H1 (cell line): ENCODE data around the gene TBC1D20. TPM values are rescaled to one million over a fixed set of nuclear protein-coding genes. Genes with fewer than 3 reads are reported as not detected.

ENCODE experiments used
- CTCF ChIA-PET: fragments of 300-600 bp; sonication (Branson Sonifier 250); formaldehyde crosslinking; loops from one replicate; lab custom pipeline; 2021; ENCODE audit not compliant: partially characterized antibody; lab: Charles Lee
- POLR2A ChIA-PET: fragments of 300-600 bp; sonication (Branson Sonifier 250); formaldehyde crosslinking; loops from one replicate; lab custom pipeline; 2021; ENCODE audit warnings: inconsistent platforms; ENCODE audit not compliant: partially characterized antibody; lab: Charles Lee
- DNase-seq, 2 experiments: peaks; one replicate each; pipeline versions ENCODE4 v3.0.0 to v3.0.0-alpha.2; 2010 to 2022; ENCODE audit warnings: low spot score in 2 of 2, low read depth in 1 of 2, mixed read lengths in 1 of 2
- FAIRE-seq: peaks from 2 replicates; lab custom pipeline; 2011; peaks lifted over from hg19 to GRCh38; lab: Jason Lieb, UNC
- H2AFZ ChIP-seq: 2 replicates; pipeline ENCODE4 v1.8.1; 2012; ENCODE audit warnings: low read length, inconsistent platforms
- H2AK5ac ChIP-seq: 2 replicates; pipeline ENCODE4 v1.6.1; 2013; ENCODE audit warnings: low read depth, low read length
- H2BK120ac ChIP-seq: replicated peaks from 2 replicates; pipeline ENCODE3; 2013; ENCODE audit warnings: low read depth, low read length, inconsistent platforms
- H2BK12ac ChIP-seq: 2 replicates; pipeline ENCODE4 v1.6.1; 2013; ENCODE audit warnings: low read depth, low read length
- H2BK15ac ChIP-seq: 2 replicates; pipeline ENCODE4 v1.6.1; 2013; ENCODE audit warnings: low read length
- H2BK20ac ChIP-seq: 2 replicates; pipeline ENCODE4 v1.6.1; 2013; ENCODE audit warnings: low read length
- H2BK5ac ChIP-seq: 2 replicates; pipeline ENCODE4 v1.6.1; 2013; ENCODE audit warnings: low read depth, low read length
- H3K14ac ChIP-seq: 2 replicates; pipeline ENCODE4 v1.6.1; 2013; ENCODE audit warnings: inconsistent platforms; ENCODE audit not compliant: insufficient read length
- H3K18ac ChIP-seq: 2 replicates; pipeline ENCODE4 v1.6.1; 2013; ENCODE audit warnings: low read length; ENCODE audit errors: extremely low read depth
- H3K23ac ChIP-seq: 2 replicates; pipeline ENCODE4 v1.6.1; 2013; ENCODE audit warnings: inconsistent platforms; ENCODE audit not compliant: insufficient read length
- H3K23me2 ChIP-seq: 2 replicates; pipeline ENCODE4 v1.6.1; 2013; ENCODE audit warnings: low read depth, low read length
- H3K27ac ChIP-seq: 2 replicates; pipeline ENCODE4 v1.6.1; 2011; ENCODE audit warnings: low read depth, low read length, inconsistent platforms
- H3K27me3 ChIP-seq, 4 experiments: replicated peaks in 1 of 4; 1 replicate in 1 of 4; 2 replicates in 3 of 4; pipeline versions ENCODE4 v1.6.1 to v1.8.1; 2011 to 2013; ENCODE audit warnings: low read length in 3 of 4, mild to moderate bottlenecking in 3 of 4, inconsistent platforms in 2 of 4, mixed read lengths in 2 of 4, moderate library complexity in 1 of 4; ENCODE audit not compliant: control insufficient read depth in 3 of 4, insufficient read depth in 3 of 4; ENCODE audit errors: extremely low read depth in 1 of 4
- H3K36me3 ChIP-seq, 4 experiments: 2 replicates each; pipeline versions ENCODE4 v1.6.1 to v1.8.1; 2011 to 2013; ENCODE audit warnings: mild to moderate bottlenecking in 4 of 4, low read length in 3 of 4, moderate library complexity in 2 of 4, control low read depth in 1 of 4, inconsistent platforms in 1 of 4; ENCODE audit not compliant: insufficient read depth in 4 of 4, control insufficient read depth in 2 of 4
- H3K4ac ChIP-seq: replicated peaks from 2 replicates; pipeline ENCODE3; 2013; ENCODE audit warnings: low read length, low read depth, mixed read lengths, inconsistent platforms; ENCODE audit not compliant: insufficient read length
- H3K4me1 ChIP-seq, 4 experiments: replicated peaks in 1 of 4; 1 replicate in 1 of 4; 2 replicates in 3 of 4; pipeline versions ENCODE4 v1.6.1 to v1.8.1; 2011 to 2013; ENCODE audit warnings: low read length in 3 of 4, inconsistent platforms in 2 of 4, mixed read lengths in 1 of 4; ENCODE audit not compliant: insufficient read depth in 4 of 4, control insufficient read depth in 3 of 4
- H3K4me2 ChIP-seq, 2 experiments: 2 replicates each; pipeline versions ENCODE4 v1.6.1 to v1.8.1; 2011 to 2013; ENCODE audit warnings: low read depth in 2 of 2, low read length in 2 of 2, control low read depth in 1 of 2, inconsistent platforms in 1 of 2, mild to moderate bottlenecking in 1 of 2; ENCODE audit not compliant: insufficient read depth in 1 of 2
- H3K4me3 ChIP-seq, 4 experiments: fragments of 200-600, 300-600 bp in 1 of 4; sonication (generic), shearing (Covaris generic), sonication (Bioruptor Twin) in 1 of 4; 2 replicates each; pipeline versions ENCODE4 v1.5.1 to v1.8.1; 2011 to 2016; ENCODE audit warnings: low read length in 4 of 4, low read depth in 3 of 4, control low read depth in 2 of 4, inconsistent platforms in 2 of 4, mild to moderate bottlenecking in 2 of 4, mixed read lengths in 1 of 4, moderate library complexity in 1 of 4; ENCODE audit not compliant: insufficient read depth in 2 of 4; ENCODE audit errors: extremely low read depth in 1 of 4
- H3K56ac ChIP-seq: replicated peaks from 2 replicates; pipeline ENCODE3; 2013; ENCODE audit warnings: low read depth, mild to moderate bottlenecking, mixed read lengths, low read length, inconsistent platforms; ENCODE audit not compliant: insufficient read length
- H3K79me1 ChIP-seq: 2 replicates; pipeline ENCODE4 v1.6.1; 2013; ENCODE audit warnings: low read depth, low read length, control low read depth
- H3K79me2 ChIP-seq, 2 experiments: 2 replicates each; pipeline versions ENCODE4 v1.6.1 to v1.8.1; 2012 to 2013; ENCODE audit warnings: low read length in 2 of 2, mild to moderate bottlenecking in 2 of 2, inconsistent platforms in 1 of 2; ENCODE audit not compliant: insufficient read depth in 2 of 2, control insufficient read depth in 1 of 2
- H3K9ac ChIP-seq, 4 experiments: replicated peaks in 1 of 4; 1 replicate in 1 of 4; 2 replicates in 3 of 4; pipeline versions ENCODE4 v1.6.1 to v1.8.1; 2011 to 2013; ENCODE audit warnings: low read depth in 3 of 4, low read length in 3 of 4, control low read depth in 2 of 4, mild to moderate bottlenecking in 2 of 4, moderate library complexity in 2 of 4, inconsistent platforms in 1 of 4; ENCODE audit errors: extremely low read depth in 1 of 4
- H3K9me3 ChIP-seq, 2 experiments: 2 replicates each; pipeline versions ENCODE4 v1.6.1 to v1.8.1; 2012 to 2013; ENCODE audit warnings: mild to moderate bottlenecking in 2 of 2, moderate library complexity in 2 of 2, control low read depth in 1 of 2, inconsistent platforms in 1 of 2, low read depth in 1 of 2, low read length in 1 of 2, mixed read lengths in 1 of 2; ENCODE audit not compliant: insufficient read depth in 2 of 2
- H4K20me1 ChIP-seq, 2 experiments: replicated peaks in 1 of 2; 2 replicates each; pipeline versions ENCODE3 to v1.8.1; 2011 to 2013; ENCODE audit warnings: inconsistent platforms in 2 of 2, low read length in 2 of 2, mild to moderate bottlenecking in 1 of 2; ENCODE audit not compliant: insufficient read depth in 2 of 2, control insufficient read depth in 1 of 2
- H4K5ac ChIP-seq: 2 replicates; pipeline ENCODE4 v1.6.1; 2013; ENCODE audit warnings: low read length, low read depth, mixed read lengths, inconsistent platforms; ENCODE audit not compliant: insufficient read length
- H4K8ac ChIP-seq: 2 replicates; pipeline ENCODE4 v1.8.0; 2013; ENCODE audit warnings: mild to moderate bottlenecking, moderate library complexity, low read length, inconsistent platforms; ENCODE audit not compliant: insufficient read depth; ENCODE audit errors: extremely low read depth
- H4K91ac ChIP-seq: replicated peaks from 2 replicates; pipeline ENCODE3; 2013; ENCODE audit warnings: low read length, mixed read lengths, inconsistent platforms; ENCODE audit not compliant: insufficient read length
- ATF3 ChIP-seq: IDR thresholded peaks from 2 replicates; pipeline ENCODE4 v1.6.1; 2011; ENCODE audit warnings: low read depth, mild to moderate bottlenecking, low read length; ENCODE audit not compliant: insufficient read depth
- BRCA1 ChIP-seq: IDR thresholded peaks from 2 replicates; pipeline ENCODE4 v1.6.1; 2012; ENCODE audit warnings: low read depth, low read length, improper control_type of control experiment
- CHD2 ChIP-seq: IDR thresholded peaks from 2 replicates; pipeline ENCODE4 v1.6.1; 2012; ENCODE audit warnings: low read length, improper control_type of control experiment
- CTBP2 ChIP-seq: IDR thresholded peaks from 2 replicates; pipeline ENCODE4 v1.7.0; 2011; ENCODE audit warnings: borderline replicate concordance, mild to moderate bottlenecking, moderate library complexity, mixed read lengths, low read length; ENCODE audit not compliant: insufficient read depth, insufficient read length
- E2F6 ChIP-seq: IDR thresholded peaks from 2 replicates; pipeline ENCODE4 v1.6.1; 2012; ENCODE audit warnings: inconsistent platforms
- EP300 ChIP-seq, 2 experiments: IDR thresholded peaks; 1 replicate in 1 of 2; 2 replicates in 1 of 2; pipeline ENCODE4 v1.6.1; 2011 to 2012; ENCODE audit warnings: low read depth in 2 of 2, low read length in 2 of 2, mild to moderate bottlenecking in 2 of 2, borderline replicate concordance in 1 of 2, inconsistent platforms in 1 of 2, moderate library complexity in 1 of 2
- JUN ChIP-seq: IDR thresholded peaks from 2 replicates; pipeline ENCODE4 v1.6.1; 2011; ENCODE audit warnings: low read depth, mild to moderate bottlenecking, improper control_type of control experiment, low read length
- NANOG ChIP-seq: IDR thresholded peaks from 2 replicates; pipeline ENCODE4 v1.6.1; 2011; ENCODE audit warnings: low read length, low read depth, mild to moderate bottlenecking, inconsistent platforms; ENCODE audit not compliant: insufficient read depth, poor library complexity, severe bottlenecking
- SAP30 ChIP-seq: fragments of 300-600 bp; sonication (generic); IDR thresholded peaks from 2 replicates; pipeline ENCODE4 v1.7.1; 2012; ENCODE audit warnings: low read length, moderate library complexity, mild to moderate bottlenecking, inconsistent platforms; ENCODE audit not compliant: insufficient read depth, insufficient replicate concordance
- TAF1 ChIP-seq: IDR thresholded peaks from 2 replicates; pipeline ENCODE4 v1.6.1; 2011; ENCODE audit warnings: mild to moderate bottlenecking, low read depth, low read length
- TCF12 ChIP-seq: IDR thresholded peaks from 2 replicates; pipeline ENCODE4 v1.6.1; 2011; ENCODE audit warnings: low read depth, mild to moderate bottlenecking, low read length
- WGBS, 2 experiments: shearing (Covaris generic) in 1 of 2; methylation state at CpG; one replicate each; pipeline versions ENCODE4 v1.1.6 to v1.1.7; 2013 to 2015; ENCODE audit warnings: low lambda C conversion rate in 2 of 2, mixed read lengths in 2 of 2, inconsistent platforms in 1 of 2, low coverage in 1 of 2, missing lambda C conversion rate in 1 of 2; ENCODE audit not compliant: insufficient replicate concordance in 2 of 2, insufficient coverage in 1 of 2, insufficient read length in 1 of 2; ENCODE audit errors: extremely low coverage in 1 of 2, missing lambda C conversion rate in 1 of 2; 5-methylcytosine and 5-hydroxymethylcytosine counted together
- polyA plus RNA-seq, 7 experiments: library from polyadenylated mRNA; depleted of rRNA in 3 of 7; stranded (reverse) in 5 of 7; unstranded in 2 of 7; fragments of >200 nt in 5 of 7; fragments of 200-250 nt in 2 of 7; gene quantifications; 1 replicate in 5 of 7; 2 replicates in 1 of 7; 4 replicates in 1 of 7; pipeline versions ENCODE4 v1.2.1 to v1.2.3, GENCODE V29; 2011 to 2013; ENCODE audit warnings: missing spikeins in 2 of 7, mixed read lengths in 2 of 7
- total RNA-seq: library from RNA; stranded (reverse); fragmentation: NEBNext Ultra II Directional; extraction: Animal tissue kit (Norgen Biotek cat#: 25700); gene quantifications from 2 replicates; pipeline ENCODE4 v1.2.1, GENCODE V29; 2021

Gene TBC1D20
- total and polyA plus RNA-seq, 2 of the 8 experiments (the other 6 are each of a cell fraction or from before 2014, with no cell fraction given), result 14.5 to 17.1 TPM

- no peaks in the 10 kb centered on the region for H3K4me1 ChIP-seq
- no peak overlapping the region for H2BK20ac ChIP-seq
- H3K4me2 ChIP-seq, result no peak overlapping the region
- H2BK15ac ChIP-seq, result no peak overlapping the region
- no peak overlapping the region for H3K18ac ChIP-seq
- no peak for DNase-seq
- no peak overlapping the region for H3K56ac ChIP-seq
- 86% methylated on average over 4 of the region's 4 CpGs; no CpG with 5 or more reads in 1 of the 2 experiments for WGBS, 2 experiments
- no peak overlapping the region for H2AK5ac ChIP-seq
- no peaks in the 10 kb centered on the region for H3K23me2 ChIP-seq
- no peak overlapping the region for H4K8ac ChIP-seq
- no peak overlapping the region for H4K91ac ChIP-seq
- H3K4me3 ChIP-seq, result no peak overlapping the region
- no peak overlapping the region for H3K27ac ChIP-seq
- ChIA-PET POLR2A (interaction anchor here (1.3 to 2.9 kb wide), 3 partner anchors 9 to 94 kb away, joined by 3 to 9 read pairs (median 4); no protein-coding TSS in a partner anchor), CTCF (interaction anchor here (1.6 to 2.3 kb wide), 3 partner anchors 12 to 296 kb away, joined by 3 to 6 read pairs (median 5); no protein-coding TSS in a partner anchor)
- no peaks in the 10 kb centered on the region for H3K9me3 ChIP-seq
- no peaks in the 10 kb centered on the region; a peak in 1 of 4 replicates for H3K79me2 ChIP-seq
- H2BK120ac ChIP-seq, result no peak overlapping the region
- H4K5ac ChIP-seq, result no peak overlapping the region
- H3K4ac ChIP-seq, result no peak overlapping the region
- FAIRE-seq, result no peak
- H4K20me1 ChIP-seq, result peaks cover 0 to 4% of the 10 kb centered on the region in 2 experiments
- H3K79me1 ChIP-seq, result peaks cover 4% of the 10 kb centered on the region; the same call in 1 of the 2 replicates
- peaks cover 18 to 61% (median 28%) of the 10 kb centered on the region in 4 experiments; a peak in 7 of 8 replicates for H3K36me3 ChIP-seq
- no peak overlapping the region for H3K23ac ChIP-seq
- no peak overlapping the region for H2AFZ ChIP-seq
- H2BK5ac ChIP-seq, result no peak overlapping the region
- H3K14ac ChIP-seq, result no peak overlapping the region
- no peak overlapping the region for H2BK12ac ChIP-seq
- H3K27me3 ChIP-seq, result no peaks in the 10 kb centered on the region
- H3K9ac ChIP-seq, result no peak overlapping the region
- TF ChIP-seq TAF1 (no peak), EP300 (IDR thresholded peaks at IDR 0.05; ENCODE audit: borderline replicate concordance in 1 of 2, low read depth in 2 of 2, low read length in 2 of 2) (no peak), CHD2 (no peak), JUN (no peak), E2F6 (no peak), NANOG (no peak), SAP30 (no peak), BRCA1 (no peak), CTBP2 (no peak), TCF12 (no peak), ATF3 (no peak)
These were observed 19.0 kb downstream of the TBC1D20 start for GRCh38 chr20:443223-443775.
